ENCODE measurements around the gene TBC1D22B. TPM values are rescaled to one million over a fixed set of nuclear protein-coding genes. Genes with fewer than 3 reads are reported as not detected.

The TBC1D22B gene
- total and polyA plus RNA-seq, 9 of the 15 experiments (the other 6 are each of a cell fraction or from before 2014, with no cell fraction given): 4.8 to 24.2 (median 13.5) TPM

GRCh38 chr6:37222992-37223391, 34.6 kb upstream of the TBC1D22B start (continued):
- TF ChIP-seq SAP30 (IDR thresholded peaks at IDR 0.05; ENCODE audit: borderline replicate concordance, insufficient read depth, low read depth, low read length, poor library complexity, severe bottlenecking) (no peak), GABPB2 (CRISPR knock-in tag; conservative IDR thresholded peaks at IDR 0.05) (no peak), ZBTB1 (CRISPR knock-in tag; IDR thresholded peaks at IDR 0.05; ENCODE audit: borderline replicate concordance, low read depth) (no peak), CSDE1 (IDR thresholded peaks at IDR 0.05) (peak in 1 of 2 experiments; percentile 72; a peak in 1 of 4 replicates), SLC30A9 (CRISPR knock-in tag; IDR thresholded peaks at IDR 0.05) (no peak), ZNF316 (IDR thresholded peaks at IDR 0.05) (peak; percentile 51), ATF6 (CRISPR knock-in tag; IDR thresholded peaks at IDR 0.05) (no peak), NCOA4 (IDR thresholded peaks at IDR 0.05; ENCODE audit: partially characterized antibody) (peak; percentile 62), LEF1 (IDR thresholded peaks at IDR 0.05) (0 out of 2 replicates have a peak, but pooled peaks have one; percentile 24), ZBTB40 (IDR thresholded peaks at IDR 0.05) (peak; percentile 59; the same call in 1 of the 2 replicates), ZBTB40 (CRISPR knock-in tag; IDR thresholded peaks at IDR 0.05) (no peak), SNIP1 (IDR thresholded peaks at IDR 0.05; ENCODE audit: low read depth) (0 out of 2 replicates have a peak, but pooled peaks have one; percentile 30), HLTF (IDR thresholded peaks at IDR 0.05) (0 out of 2 replicates have a peak, but pooled peaks have one; percentile 19), MLLT1 (IDR thresholded peaks at IDR 0.05) (peak in 1 of 2 experiments; percentile 20; a peak in 1 of 4 replicates), SMARCA5 (IDR thresholded peaks at IDR 0.05) (0 out of 2 replicates have a peak, but pooled peaks have one; percentile 21), KHSRP (IDR thresholded peaks at IDR 0.05) (0 out of 2 replicates have a peak, but pooled peaks have one; percentile 35), C11orf30 (IDR thresholded peaks at IDR 0.05; ENCODE audit: low read depth) (peak; percentile 44; the same call in 1 of the 2 replicates), SMARCA4 (IDR thresholded peaks at IDR 0.05) (peak; percentile 38; the same call in 1 of the 2 replicates), GTF2A2 (tag; IDR thresholded peaks at IDR 0.05) (no peak)
